Large intestine (tissue), 3 donors: ENCODE measurements around the gene PFDN5. TPM values are rescaled to one million over a fixed set of nuclear protein-coding genes. Genes with fewer than 3 reads are reported as not detected.
"Not testable (repeated sequence)": the region's sequence is repeated elsewhere in the genome, so short reads cannot be mapped to it uniquely, and the experiment has no call there.

Source experiments
- DNase-seq, 2 donors: peaks; one replicate each; pipeline versions ENCODE4 v3.0.0 to v3.0.0-alpha.2; 2013
- H3K27ac ChIP-seq: one replicate; pipeline ENCODE4 v1.5.1; 2013; ENCODE audit warnings: low read length
- H3K27me3 ChIP-seq: 2 replicates; pipeline ENCODE4 v1.6.1; 2013; ENCODE audit warnings: low read length; ENCODE audit not compliant: control insufficient read depth, insufficient read depth
- H3K36me3 ChIP-seq: 2 replicates; pipeline ENCODE4 v1.6.1; 2013; ENCODE audit warnings: low read length; ENCODE audit not compliant: control insufficient read depth, insufficient read depth
- H3K4me1 ChIP-seq: one replicate; pipeline ENCODE4 v1.6.1; 2013; ENCODE audit warnings: low read length; ENCODE audit not compliant: control insufficient read depth, insufficient read depth
- H3K4me3 ChIP-seq: one replicate; pipeline ENCODE4 v1.5.1; 2013; ENCODE audit warnings: low read length
- H3K9me3 ChIP-seq: one replicate; pipeline ENCODE4 v1.6.1; 2013; ENCODE audit warnings: mild to moderate bottlenecking, low read depth, low read length, moderate library complexity; ENCODE audit not compliant: control insufficient read depth
- WGBS: methylation state at CpG from one replicate; pipeline ENCODE4 v1.1.5; 2013; ENCODE audit warnings: low lambda C conversion rate; ENCODE audit not compliant: insufficient coverage; 5-methylcytosine and 5-hydroxymethylcytosine counted together
- polyA plus RNA-seq: library from polyadenylated mRNA; unstranded; fragments of 120-200 nt; gene quantifications from one replicate; pipeline ENCODE4 v1.2.1, GENCODE V29; 2013

Gene PFDN5
- polyA plus RNA-seq, 1 donor, result 667 TPM

DNA sequence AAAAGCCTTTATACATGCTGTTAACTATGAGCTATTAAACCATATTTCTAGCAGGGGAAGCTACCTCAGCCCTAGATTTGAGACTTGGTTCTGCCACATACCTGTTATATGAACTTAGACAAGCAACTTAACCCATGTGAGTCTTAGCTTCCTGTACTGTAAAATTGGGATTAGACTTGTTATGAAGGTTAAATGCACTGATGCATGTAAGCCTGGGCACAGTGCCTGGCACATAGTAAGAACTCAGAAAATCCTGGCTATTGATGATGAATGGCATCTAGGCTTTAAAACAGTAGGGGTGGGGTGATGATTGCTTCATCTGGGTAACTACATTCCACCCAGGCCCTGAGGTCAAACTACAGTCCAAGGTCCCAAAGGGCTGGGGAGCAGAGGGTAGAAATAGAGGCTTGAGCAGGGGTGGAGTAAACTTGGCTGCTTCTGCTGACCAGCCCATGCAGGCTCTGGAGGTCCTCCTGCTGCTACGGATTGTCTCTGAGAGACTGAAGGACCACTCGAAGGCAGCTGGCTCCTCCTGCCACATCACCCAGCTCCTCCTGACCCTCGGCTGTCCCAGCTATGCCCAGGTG is 16.0 kb upstream of the PFDN5 start:
- H3K4me1 ChIP-seq, result peaks cover 22% of the 10 kb centered on the region
- peak overlapping the region; percentile 49 for H3K4me3 ChIP-seq
- H3K36me3 ChIP-seq, result peaks cover 46% of the 10 kb centered on the region

GRCh38 chr12:53279888-53280498 is 15.3 kb upstream of the PFDN5 start:
- Histone ChIP-seq H3K27me3 (no peaks in the 10 kb centered on the region), H3K4me3 (peak overlapping the region; percentile 49), H3K9me3 (no peaks in the 10 kb centered on the region), H3K4me1 (peaks cover 22% of the 10 kb centered on the region), H3K27ac (peak overlapping the region; percentile 59), H3K36me3 (peaks cover 50% of the 10 kb centered on the region)
- DNase-seq, result no peak
- WGBS, result 70% methylated on average over 5 of the region's 9 CpGs

More for the DNA sequence above, 16.0 kb upstream of the PFDN5 start:
- Histone ChIP-seq H3K27ac (peak overlapping the region; percentile 59), H3K27me3 (no peaks in the 10 kb centered on the region), H3K9me3 (no peaks in the 10 kb centered on the region)
- WGBS, result no CpG with 5 or more reads among the region's 3 CpGs
- DNase-seq, result peak; percentile 57 to 78

DNA sequence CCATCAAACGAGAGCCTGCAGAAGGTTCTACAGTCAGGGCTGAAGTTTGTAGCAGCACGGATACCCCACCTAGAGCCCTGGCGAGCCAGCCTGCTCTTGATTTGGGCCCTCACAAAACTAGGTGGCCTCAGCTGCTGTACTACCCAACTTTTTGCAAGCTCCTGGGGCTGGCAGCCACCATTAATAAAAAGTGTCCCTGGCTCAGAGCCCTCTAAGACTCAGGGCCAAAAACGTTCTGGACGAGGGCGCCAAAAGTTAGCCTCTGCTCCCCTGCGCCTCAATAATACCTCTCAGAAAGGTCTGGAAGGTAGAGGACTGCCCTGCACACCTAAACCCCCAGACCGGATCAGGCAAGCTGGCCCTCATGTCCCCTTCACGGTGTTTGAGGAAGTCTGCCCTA is 8.9 kb upstream of the PFDN5 start:
- no peaks in the 10 kb centered on the region for H3K4me1 ChIP-seq
- H3K36me3 ChIP-seq, result peaks cover 74% of the 10 kb centered on the region
- DNase-seq, result no peak
- no CpG with 5 or more reads among the region's 9 CpGs for WGBS
- H3K27me3 ChIP-seq, result no peaks in the 10 kb centered on the region
- no peaks in the 10 kb centered on the region for H3K9me3 ChIP-seq
- H3K27ac ChIP-seq, result no peak overlapping the region
- no peak overlapping the region for H3K4me3 ChIP-seq

DNA sequence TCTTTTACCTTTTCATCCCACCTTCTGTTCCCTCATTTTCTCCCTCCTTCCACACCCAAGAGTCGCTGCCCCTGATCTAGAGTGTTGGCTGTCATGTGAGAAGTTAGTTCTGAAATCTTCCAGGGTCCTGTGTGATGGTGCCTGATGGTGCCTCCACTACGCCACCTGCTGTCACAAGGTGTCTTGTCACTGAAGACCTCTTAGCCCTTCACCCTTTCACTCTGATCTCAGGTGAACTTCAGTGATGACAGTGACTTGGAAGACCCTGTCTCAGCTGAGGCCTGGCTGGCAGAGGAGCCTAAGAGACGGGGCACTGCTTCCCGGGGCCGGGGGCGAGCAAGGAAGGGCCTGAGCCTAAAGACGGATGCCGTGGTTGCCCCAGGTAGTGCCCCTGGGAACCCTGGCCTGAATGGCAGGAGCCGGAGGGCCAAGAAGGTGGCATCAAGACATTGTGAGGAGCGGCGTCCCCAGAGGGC is 7.6 kb upstream of the PFDN5 start:
- H3K9me3 ChIP-seq, result no peaks in the 10 kb centered on the region
- no CpG with 5 or more reads among the region's 11 CpGs for WGBS
- H3K27me3 ChIP-seq, result no peaks in the 10 kb centered on the region
- DNase-seq, result peak; percentile 37 to 47
- no peak overlapping the region for H3K27ac ChIP-seq
- peaks cover 75% of the 10 kb centered on the region for H3K36me3 ChIP-seq
- no peaks in the 10 kb centered on the region for H3K4me1 ChIP-seq
- H3K4me3 ChIP-seq, result no peak overlapping the region

GRCh38 chr12:53288322-53288721 is 7.0 kb upstream of the PFDN5 start:
- H3K27me3 ChIP-seq, result no peaks in the 10 kb centered on the region
- H3K36me3 ChIP-seq, result peaks cover 74% of the 10 kb centered on the region
- H3K4me3 ChIP-seq, result no peak overlapping the region
- no peaks in the 10 kb centered on the region for H3K4me1 ChIP-seq
- DNase-seq, result no peak
- WGBS, result 100% methylated on average over 1 of the region's 6 CpGs
- H3K27ac ChIP-seq, result no peak overlapping the region
- no peaks in the 10 kb centered on the region for H3K9me3 ChIP-seq

- no peak for DNase-seq
- Histone ChIP-seq H3K9me3 (no peaks in the 10 kb centered on the region), H3K27ac (no peak overlapping the region), H3K36me3 (peaks cover 63% of the 10 kb centered on the region), H3K4me3 (no peak overlapping the region), H3K4me1 (peaks cover 3% of the 10 kb centered on the region), H3K27me3 (no peaks in the 10 kb centered on the region)
- no CpG with 5 or more reads among the region's 4 CpGs for WGBS
These were observed 5.5 kb upstream of the PFDN5 start for GRCh38 chr12:53289891-53290290.

DNA sequence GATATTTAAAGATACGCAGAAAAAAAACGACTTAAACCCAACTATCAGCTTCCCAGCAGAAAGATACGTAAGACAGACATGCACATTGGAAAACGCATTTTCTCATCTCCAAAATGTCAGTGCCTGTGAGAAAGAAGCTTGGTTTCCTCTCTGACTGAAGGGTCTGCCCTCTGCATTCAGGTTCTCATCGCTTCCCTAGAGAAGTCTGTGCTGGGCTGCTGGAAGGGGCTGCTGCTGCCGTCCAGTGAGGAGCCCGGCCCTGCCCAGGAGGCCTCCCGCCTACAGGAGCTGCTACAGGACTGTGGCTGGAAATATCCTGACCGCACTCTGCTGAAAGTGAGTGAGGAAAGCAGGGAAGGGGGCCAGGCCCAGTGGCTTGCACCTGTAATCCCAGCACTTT is 4.7 kb upstream of the PFDN5 start:
- no peaks in the 10 kb centered on the region for H3K9me3 ChIP-seq
- peaks cover 58% of the 10 kb centered on the region for H3K36me3 ChIP-seq
- DNase-seq, result no peak
- WGBS, result no CpG with 5 or more reads among the region's 9 CpGs
- H3K27ac ChIP-seq, result no peak overlapping the region
- no peaks in the 10 kb centered on the region for H3K27me3 ChIP-seq
- H3K4me1 ChIP-seq, result peaks cover 4% of the 10 kb centered on the region
- H3K4me3 ChIP-seq, result no peak overlapping the region

GRCh38 chr12:53292426-53292825 is 2.9 kb upstream of the PFDN5 start:
- Histone ChIP-seq H3K4me3 (no peak overlapping the region), H3K4me1 (peaks cover 9% of the 10 kb centered on the region), H3K27me3 (no peaks in the 10 kb centered on the region), H3K27ac (no peak overlapping the region), H3K9me3 (no peaks in the 10 kb centered on the region), H3K36me3 (peaks cover 49% of the 10 kb centered on the region)
- DNase-seq, result no peak

DNA sequence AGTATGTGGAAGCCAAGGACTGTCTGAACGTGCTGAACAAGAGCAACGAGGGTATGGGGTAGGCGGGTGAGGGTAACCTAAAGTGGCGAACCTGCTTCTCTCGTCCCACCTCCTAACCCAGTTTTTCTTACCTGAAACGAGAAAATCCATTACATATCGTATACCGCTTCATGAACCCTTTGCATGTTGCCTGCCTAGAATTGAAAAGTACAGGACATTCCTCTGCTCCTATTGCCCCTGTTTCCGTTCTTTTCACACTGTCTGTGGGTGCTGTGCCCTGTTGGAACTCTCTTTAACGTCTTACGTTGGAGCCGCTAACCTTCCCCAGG is 513 bp downstream of the PFDN5 start:
- H3K27ac ChIP-seq, result peak overlapping the region; percentile 30
- no peaks in the 10 kb centered on the region for H3K9me3 ChIP-seq
- H3K27me3 ChIP-seq, result no peaks in the 10 kb centered on the region
- no peak for DNase-seq
- H3K4me1 ChIP-seq, result peaks cover 15% of the 10 kb centered on the region
- peaks cover 35% of the 10 kb centered on the region for H3K36me3 ChIP-seq
- H3K4me3 ChIP-seq, result peak overlapping the region; percentile 62
- WGBS, result 0% methylated on average over 1 of the region's 12 CpGs

- not testable (repeated sequence) for H3K27me3 ChIP-seq, H3K4me3 ChIP-seq, H3K27ac ChIP-seq, DNase-seq, H3K9me3 ChIP-seq
- peaks cover 34% of the 10 kb centered on the region for H3K36me3 ChIP-seq
- WGBS, result no CpG with 5 or more reads among the region's 10 CpGs
- H3K4me1 ChIP-seq, result peaks cover 15% of the 10 kb centered on the region
These were observed 1.8 kb downstream of the PFDN5 start for GRCh38 chr12:53297106-53297505.

GRCh38 chr12:53298164-53298563 is 2.8 kb downstream of the PFDN5 start:
- DNase-seq, result no peak
- Histone ChIP-seq H3K4me3 (no peak overlapping the region), H3K4me1 (peaks cover 15% of the 10 kb centered on the region), H3K27me3 (no peaks in the 10 kb centered on the region), H3K36me3 (peaks cover 34% of the 10 kb centered on the region), H3K9me3 (no peaks in the 10 kb centered on the region), H3K27ac (no peak overlapping the region)
- WGBS, result 88% methylated on average over 2 of the region's 5 CpGs
